Measurements from ENCODE around the gene C1orf21.

The C1orf21 gene

GRCh38 chr1:184660462-184661191 lies 273.8 kb downstream of the C1orf21 start:
- no peak for DNase-seq (ENCODE audit: low read depth)

- DNase-seq (ENCODE audit: low read depth), result no peak
Observed at GRCh38 chr1:184661801-184662200, 275.0 kb downstream of the C1orf21 start.

GRCh38 chr1:184664042-184664660 lies 277.3 kb downstream of the C1orf21 start:
- peak; percentile 15 for DNase-seq (ENCODE audit: low read depth)

- no peak for DNase-seq (ENCODE audit: low read depth)
Observed at GRCh38 chr1:184664661-184665060, 277.8 kb downstream of the C1orf21 start.

- no peak for DNase-seq (ENCODE audit: low read depth)
Observed at GRCh38 chr1:184665360-184665759, 278.5 kb downstream of the C1orf21 start.

- no peak for DNase-seq (ENCODE audit: low read depth)
Observed at GRCh38 chr1:184669391-184669790, 282.6 kb downstream of the C1orf21 start.

GRCh38 chr1:184672013-184672726 lies 285.3 kb downstream of the C1orf21 start:
- DNase-seq (ENCODE audit: low read depth), result no peak

GRCh38 chr1:184673305-184673704 lies 286.5 kb downstream of the C1orf21 start:
- no peak for DNase-seq (ENCODE audit: low read depth)

- DNase-seq (ENCODE audit: low read depth), result no peak
Observed at GRCh38 chr1:184677344-184677743, 290.5 kb downstream of the C1orf21 start.
